WTC11 (cell line): Measurements from ENCODE around the gene SNAPC4. TPM values are rescaled to one million over a fixed set of nuclear protein-coding genes. Genes with fewer than 3 reads are reported as not detected.

Experiments used
- ATAC-seq: fragments of 200-7000 bp; cut with Tn5 transposase; 2 replicates; pipeline ENCODE4 v1.10.0; 2021; ENCODE audit warnings: mild to moderate bottlenecking, moderate library complexity
- CTCF ChIA-PET: fragments of 300-600 bp; sonication (Branson Sonifier 250); formaldehyde crosslinking; loops from one replicate; lab custom pipeline; 2021; ENCODE audit warnings: antibody characterized with exemption; lab: Charles Lee
- POLR2A ChIA-PET: fragments of 350-600 bp; sonication (Branson Sonifier 250); formaldehyde crosslinking; loops from one replicate; lab custom pipeline; 2021; ENCODE audit warnings: antibody characterized with exemption; lab: Charles Lee
- DNase-seq: peaks from one replicate; pipeline ENCODE4 v3.0.0; 2021; ENCODE audit warnings: low spot score
- H3K27ac Mint-ChIP-seq: 2 replicates; pipeline ENCODE4 v1.8.0; 2021; ENCODE audit warnings: mixed read lengths
- H3K27me3 Mint-ChIP-seq: 2 replicates; pipeline ENCODE4 v1.8.0; 2021; ENCODE audit warnings: low read depth, mild to moderate bottlenecking, moderate library complexity, mixed read lengths
- H3K36me3 Mint-ChIP-seq: 2 replicates; pipeline ENCODE4 v1.8.0; 2021; ENCODE audit warnings: mixed read lengths
- H3K4me1 Mint-ChIP-seq: 2 replicates; pipeline ENCODE4 v1.8.0; 2022; ENCODE audit warnings: mixed read lengths
- H3K4me3 Mint-ChIP-seq: 2 replicates; pipeline ENCODE4 v1.8.0; 2021; ENCODE audit warnings: mild to moderate bottlenecking, moderate library complexity, mixed read lengths
- H3K9me3 Mint-ChIP-seq: 2 replicates; pipeline ENCODE4 v1.8.0; 2021; ENCODE audit warnings: mixed read lengths
- AR ChIP-seq: fragments of 250-450 bp; sonication (Bioruptor Pico); IDR thresholded peaks from 2 replicates; pipeline ENCODE4 v1.9.0; 2021; ENCODE audit warnings: mild to moderate bottlenecking
- ARID4B ChIP-seq: sonication (generic); formaldehyde crosslinking; IDR thresholded peaks from 2 replicates; pipeline ENCODE4 v1.8.0; 2023; ENCODE audit warnings: missing genetic modification reagents, mild to moderate bottlenecking, borderline replicate concordance
- E2F1 ChIP-seq: sonication (generic); formaldehyde crosslinking; IDR thresholded peaks from 2 replicates; pipeline ENCODE4 v1.8.0; 2022; ENCODE audit warnings: mild to moderate bottlenecking, missing genetic modification reagents
- MLX ChIP-seq: sonication (generic); formaldehyde crosslinking; IDR thresholded peaks from 2 replicates; pipeline ENCODE4 v1.8.1; 2023; ENCODE audit warnings: mild to moderate bottlenecking, missing genetic modification reagents, moderate library complexity
- NR3C1 ChIP-seq: sonication (generic); formaldehyde crosslinking; conservative IDR thresholded peaks from 2 replicates; pipeline ENCODE4 v1.8.1; 2023; ENCODE audit warnings: low read depth, mild to moderate bottlenecking, missing genetic modification reagents
- PRDM15 ChIP-seq: sonication (generic); formaldehyde crosslinking; IDR thresholded peaks from 2 replicates; pipeline ENCODE4 v1.8.0; 2022; ENCODE audit warnings: missing genetic modification reagents
- SOX15 ChIP-seq: fragments of 250-450 bp; sonication (Bioruptor Pico); IDR thresholded peaks from 2 replicates; pipeline ENCODE4 v1.9.0; 2021; ENCODE audit warnings: mild to moderate bottlenecking
- TCF7 ChIP-seq: sonication (generic); formaldehyde crosslinking; IDR thresholded peaks from 2 replicates; pipeline ENCODE4 v1.8.0; 2022; ENCODE audit warnings: mild to moderate bottlenecking, low read depth, missing genetic modification reagents, moderate library complexity
- TP53 ChIP-seq: sonication (generic); formaldehyde crosslinking; IDR thresholded peaks from 2 replicates; pipeline ENCODE4 v1.8.1; 2023; ENCODE audit warnings: mild to moderate bottlenecking, missing genetic modification reagents
- ZBTB21 ChIP-seq: sonication (generic); formaldehyde crosslinking; IDR thresholded peaks from 2 replicates; pipeline ENCODE4 v1.8.1; 2023; ENCODE audit warnings: mild to moderate bottlenecking, missing genetic modification reagents, borderline replicate concordance
- ZNF232 ChIP-seq: sonication (generic); formaldehyde crosslinking; IDR thresholded peaks from 2 replicates; pipeline ENCODE4 v1.8.0; 2022; ENCODE audit warnings: mild to moderate bottlenecking, missing genetic modification reagents
- total RNA-seq: library from RNA; stranded (reverse); gene quantifications from 3 replicates; pipeline ENCODE4 v1.2.3, GENCODE V29; 2021
- TF ChIP-seq, protein P1 (sequence below): fragments of 200-600 bp; IDR thresholded peaks from 2 replicates; pipeline ENCODE4 v1.8.0; 2022; ENCODE audit warnings: antibody characterized with exemption
- TF ChIP-seq, protein P2 (sequence below): sonication (generic); formaldehyde crosslinking; IDR thresholded peaks from 2 replicates; pipeline ENCODE4 v1.8.0; 2022; ENCODE audit warnings: mild to moderate bottlenecking, missing genetic modification reagents
- TF ChIP-seq, protein P3 (sequence below): sonication (generic); formaldehyde crosslinking; IDR thresholded peaks from 2 replicates; pipeline ENCODE4 v1.8.1; 2022; ENCODE audit warnings: mild to moderate bottlenecking, missing genetic modification reagents, moderate library complexity, borderline replicate concordance

SNAPC4 gene
- total RNA-seq, 1 experiment from 2014 or later = 22.8 TPM

GRCh38 chr9:136443687-136444086, 43.7 kb upstream of the SNAPC4 start:
- ChIA-PET POLR2A (no interaction called here), CTCF (no interaction called here)
- Mint-ChIP-seq H3K27ac (no peak overlapping the region), H3K27me3 (no peaks in the 10 kb centered on the region), H3K9me3 (no peaks in the 10 kb centered on the region), H3K4me1 (no peaks in the 10 kb centered on the region), H3K36me3 (peaks cover 48% of the 10 kb centered on the region), H3K4me3 (no peak overlapping the region)
- DNase-seq (no peak), ATAC-seq (no peak)
- TF ChIP-seq NR3C1 (CRISPR knock-in tag) (no peak), SOX15 (CRISPR knock-in tag) (no peak), AR (CRISPR knock-in tag) (no peak), MLX (CRISPR knock-in tag) (no peak), ZBTB21 (CRISPR knock-in tag) (no peak), ARID4B (CRISPR knock-in tag) (no peak), E2F1 (CRISPR knock-in tag) (no peak), ZNF232 (CRISPR knock-in tag) (no peak)
- TF ChIP-seq, protein P1, sequence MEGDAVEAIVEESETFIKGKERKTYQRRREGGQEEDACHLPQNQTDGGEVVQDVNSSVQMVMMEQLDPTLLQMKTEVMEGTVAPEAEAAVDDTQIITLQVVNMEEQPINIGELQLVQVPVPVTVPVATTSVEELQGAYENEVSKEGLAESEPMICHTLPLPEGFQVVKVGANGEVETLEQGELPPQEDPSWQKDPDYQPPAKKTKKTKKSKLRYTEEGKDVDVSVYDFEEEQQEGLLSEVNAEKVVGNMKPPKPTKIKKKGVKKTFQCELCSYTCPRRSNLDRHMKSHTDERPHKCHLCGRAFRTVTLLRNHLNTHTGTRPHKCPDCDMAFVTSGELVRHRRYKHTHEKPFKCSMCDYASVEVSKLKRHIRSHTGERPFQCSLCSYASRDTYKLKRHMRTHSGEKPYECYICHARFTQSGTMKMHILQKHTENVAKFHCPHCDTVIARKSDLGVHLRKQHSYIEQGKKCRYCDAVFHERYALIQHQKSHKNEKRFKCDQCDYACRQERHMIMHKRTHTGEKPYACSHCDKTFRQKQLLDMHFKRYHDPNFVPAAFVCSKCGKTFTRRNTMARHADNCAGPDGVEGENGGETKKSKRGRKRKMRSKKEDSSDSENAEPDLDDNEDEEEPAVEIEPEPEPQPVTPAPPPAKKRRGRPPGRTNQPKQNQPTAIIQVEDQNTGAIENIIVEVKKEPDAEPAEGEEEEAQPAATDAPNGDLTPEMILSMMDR = no peak
- TF ChIP-seq, protein P2, sequence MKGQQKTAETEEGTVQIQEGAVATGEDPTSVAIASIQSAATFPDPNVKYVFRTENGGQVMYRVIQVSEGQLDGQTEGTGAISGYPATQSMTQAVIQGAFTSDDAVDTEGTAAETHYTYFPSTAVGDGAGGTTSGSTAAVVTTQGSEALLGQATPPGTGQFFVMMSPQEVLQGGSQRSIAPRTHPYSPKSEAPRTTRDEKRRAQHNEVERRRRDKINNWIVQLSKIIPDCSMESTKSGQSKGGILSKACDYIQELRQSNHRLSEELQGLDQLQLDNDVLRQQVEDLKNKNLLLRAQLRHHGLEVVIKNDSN (CRISPR knock-in tag) = no peak

DNA sequence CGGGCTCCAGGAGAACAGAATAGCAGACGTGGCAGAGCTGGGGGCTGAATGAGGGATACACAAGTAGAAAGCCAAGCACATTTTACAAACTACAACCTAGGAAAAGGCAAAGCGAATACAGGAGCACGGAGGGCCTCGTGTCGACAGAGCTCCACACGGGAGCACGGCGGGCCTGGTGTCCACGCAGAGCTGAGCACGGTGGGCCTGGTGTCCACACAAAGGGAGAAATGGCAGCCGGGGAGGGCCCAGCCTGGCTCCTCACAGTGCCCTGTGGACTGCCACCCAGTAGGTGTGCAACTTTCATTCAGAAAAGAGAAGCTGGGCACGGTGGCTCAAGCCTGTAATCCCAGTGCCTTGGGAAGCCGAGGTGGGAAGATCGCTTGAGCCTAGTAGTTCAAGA, 43.1 kb upstream of the SNAPC4 start:
- CTCF ChIA-PET = interaction anchor here (0.6 kb wide), 1 partner anchor 272 kb away, joined by 3 read pairs; no protein-coding TSS in a partner anchor
- no peak overlapping the region for H3K27ac Mint-ChIP-seq
- DNase-seq (no peak), ATAC-seq (no peak)
- POLR2A ChIA-PET = no interaction called here
- H3K4me3 Mint-ChIP-seq = no peak overlapping the region
- no peaks in the 10 kb centered on the region for H3K27me3 Mint-ChIP-seq
- H3K36me3 Mint-ChIP-seq = peaks cover 47% of the 10 kb centered on the region
- H3K4me1 Mint-ChIP-seq = peaks cover under 1% of the 10 kb centered on the region; the same call in 1 of the 2 replicates
- H3K9me3 Mint-ChIP-seq = no peaks in the 10 kb centered on the region
- TF ChIP-seq PRDM15 (CRISPR knock-in tag) (no peak), TP53 (CRISPR knock-in tag) (no peak), TCF7 (CRISPR knock-in tag) (no peak)
- TF ChIP-seq, protein P3, sequence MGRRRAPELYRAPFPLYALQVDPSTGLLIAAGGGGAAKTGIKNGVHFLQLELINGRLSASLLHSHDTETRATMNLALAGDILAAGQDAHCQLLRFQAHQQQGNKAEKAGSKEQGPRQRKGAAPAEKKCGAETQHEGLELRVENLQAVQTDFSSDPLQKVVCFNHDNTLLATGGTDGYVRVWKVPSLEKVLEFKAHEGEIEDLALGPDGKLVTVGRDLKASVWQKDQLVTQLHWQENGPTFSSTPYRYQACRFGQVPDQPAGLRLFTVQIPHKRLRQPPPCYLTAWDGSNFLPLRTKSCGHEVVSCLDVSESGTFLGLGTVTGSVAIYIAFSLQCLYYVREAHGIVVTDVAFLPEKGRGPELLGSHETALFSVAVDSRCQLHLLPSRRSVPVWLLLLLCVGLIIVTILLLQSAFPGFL = no peak
